Activated CD8-positive, alpha-beta T cell treated with anti-CD3 and anti-CD28 coated beads, Interleukin-2, amount 10 ng/mL, durations not matched to agents 7 days and 5 days (primary cell): ENCODE results near the gene ERFL. TPM values are rescaled to one million over a fixed set of nuclear protein-coding genes. Genes with fewer than 3 reads are reported as not detected.

Source experiments
- ATAC-seq: fragments of 150-1000 bp; cut with Tn5 transposase; one replicate; pipeline ENCODE4 v1.10.0; 2021; ENCODE audit warnings: moderate library complexity
- CTCF ChIA-PET: fragments of 350-600 bp; sonication (Branson Sonifier 250); formaldehyde crosslinking; loops from one replicate; lab custom pipeline; 2021; ENCODE audit warnings: antibody characterized with exemption; lab: Charles Lee
- POLR2A ChIA-PET: fragments of 350-600 bp; sonication (Branson Sonifier 250); formaldehyde crosslinking; loops from one replicate; lab custom pipeline; 2021; ENCODE audit warnings: antibody characterized with exemption; lab: Charles Lee
- DNase-seq: peaks from one replicate; pipeline ENCODE4 v3.0.0-alpha.2; 2020
- H3K27ac Mint-ChIP-seq: one replicate; pipeline ENCODE4 v1.8.0; 2021; ENCODE audit warnings: mild to moderate bottlenecking, mixed read lengths
- H3K27me3 Mint-ChIP-seq: one replicate; pipeline ENCODE4 v1.8.0; 2021; ENCODE audit warnings: low read depth, mixed read lengths
- H3K36me3 Mint-ChIP-seq: one replicate; pipeline ENCODE4 v1.8.0; 2021; ENCODE audit warnings: low read depth, mixed read lengths
- H3K4me1 Mint-ChIP-seq: one replicate; pipeline ENCODE4 v1.8.0; 2021; ENCODE audit warnings: low read depth, mixed read lengths
- H3K4me3 Mint-ChIP-seq: one replicate; pipeline ENCODE4 v1.8.0; 2021; ENCODE audit warnings: mild to moderate bottlenecking, mixed read lengths
- H3K9me3 Mint-ChIP-seq: one replicate; pipeline ENCODE4 v1.8.0; 2022; ENCODE audit warnings: mixed read lengths; ENCODE audit not compliant: insufficient read depth
- total RNA-seq, 2 experiments: library from RNA; stranded (reverse); gene quantifications; one replicate each; pipeline ENCODE4 v1.2.3, GENCODE V29; 2021

The ERFL gene
- total RNA-seq, 2 experiments from 2014 or later = 0.84 to 1.1 TPM

GRCh38 chr19:41933693-41934426, 5.6 kb upstream of the ERFL start:
- peaks cover 47% of the 10 kb centered on the region for H3K4me1 Mint-ChIP-seq
- no peak overlapping the region for H3K27ac Mint-ChIP-seq
- H3K27me3 Mint-ChIP-seq = peaks cover 52% of the 10 kb centered on the region
- H3K9me3 Mint-ChIP-seq = no peaks in the 10 kb centered on the region
- ATAC-seq (no peak), DNase-seq (no peak)
- CTCF ChIA-PET = interaction anchor here (0.8 to 1.3 kb wide), 9 partner anchors 9 to 75 kb away, joined by 3 to 11 read pairs (median 4); no protein-coding TSS in a partner anchor
- no peaks in the 10 kb centered on the region for H3K36me3 Mint-ChIP-seq
- H3K4me3 Mint-ChIP-seq = no peak overlapping the region
- POLR2A ChIA-PET = interaction anchor here (0.7 to 0.8 kb wide), 2 partner anchors 24 to 76 kb away, joined by 3 read pairs; no protein-coding TSS in a partner anchor

- H3K36me3 Mint-ChIP-seq = no peaks in the 10 kb centered on the region
Measured at GRCh38 chr19:41932720-41933332, 4.6 kb upstream of the ERFL start.

GRCh38 chr19:41932259-41932719, 4.0 kb upstream of the ERFL start:
- ATAC-seq (no peak), DNase-seq (no peak)
- H3K4me3 Mint-ChIP-seq = no peak overlapping the region
- H3K27ac Mint-ChIP-seq = no peak overlapping the region
- H3K36me3 Mint-ChIP-seq = no peaks in the 10 kb centered on the region
- ChIA-PET CTCF (no interaction called here), POLR2A (no interaction called here)
- H3K9me3 Mint-ChIP-seq = no peaks in the 10 kb centered on the region
- peaks cover 42% of the 10 kb centered on the region for H3K4me1 Mint-ChIP-seq
- peaks cover 50% of the 10 kb centered on the region for H3K27me3 Mint-ChIP-seq

More at GRCh38 chr19:41932720-41933332, 4.6 kb upstream of the ERFL start:
- no peaks in the 10 kb centered on the region for H3K9me3 Mint-ChIP-seq
- ChIA-PET CTCF (no interaction called here), POLR2A (no interaction called here)
- peaks cover 46% of the 10 kb centered on the region for H3K4me1 Mint-ChIP-seq
- no peak overlapping the region for H3K4me3 Mint-ChIP-seq
- no peak overlapping the region for H3K27ac Mint-ChIP-seq
- DNase-seq (no peak), ATAC-seq (no peak)
- peaks cover 54% of the 10 kb centered on the region for H3K27me3 Mint-ChIP-seq

GRCh38 chr19:41930926-41931592, 2.8 kb upstream of the ERFL start:
- DNase-seq (no peak), ATAC-seq (no peak)
- Mint-ChIP-seq H3K4me3 (no peak overlapping the region), H3K27me3 (peaks cover 43% of the 10 kb centered on the region), H3K36me3 (no peaks in the 10 kb centered on the region), H3K9me3 (no peaks in the 10 kb centered on the region), H3K27ac (no peak overlapping the region), H3K4me1 (peaks cover 35% of the 10 kb centered on the region)
- POLR2A ChIA-PET = interaction anchor here (0.6 to 0.9 kb wide), 2 partner anchors 14 to 23 kb away, joined by 3 read pairs; no protein-coding TSS in a partner anchor
- CTCF ChIA-PET = interaction anchor here (0.6 to 1.9 kb wide), 8 partner anchors 14 to 104 kb away, joined by 3 to 6 read pairs (median 4); partner anchors contain the start of gene RPS19

- no peak overlapping the region for H3K27ac Mint-ChIP-seq
- DNase-seq = no peak
- ATAC-seq = no peak
- no peak overlapping the region for H3K4me3 Mint-ChIP-seq
- no peaks in the 10 kb centered on the region for H3K36me3 Mint-ChIP-seq
- H3K4me1 Mint-ChIP-seq = peaks cover 33% of the 10 kb centered on the region
- peaks cover 40% of the 10 kb centered on the region for H3K27me3 Mint-ChIP-seq
- ChIA-PET POLR2A (interaction anchor here (0.6 kb wide), 1 partner anchor 15 kb away, joined by 3 read pairs; no protein-coding TSS in a partner anchor), CTCF (interaction anchor here (0.6 to 1.9 kb wide), 6 partner anchors 15 to 71 kb away, joined by 3 to 6 read pairs (median 4); partner anchors contain the start of gene RPS19)
- H3K9me3 Mint-ChIP-seq = no peaks in the 10 kb centered on the region
Measured at GRCh38 chr19:41930322-41930722, 2.1 kb upstream of the ERFL start.

- Mint-ChIP-seq H3K4me3 (no peak overlapping the region), H3K27ac (no peak overlapping the region), H3K36me3 (no peaks in the 10 kb centered on the region), H3K4me1 (peaks cover 26% of the 10 kb centered on the region), H3K9me3 (no peaks in the 10 kb centered on the region), H3K27me3 (peaks cover 34% of the 10 kb centered on the region)
- ChIA-PET CTCF (interaction anchor here (1.0 to 1.9 kb wide), 3 partner anchors 16 to 70 kb away, joined by 4 to 6 read pairs (median 6); partner anchors contain the start of gene RPS19), POLR2A (interaction anchor here (0.7 to 1.4 kb wide), 4 partner anchors 11 to 69 kb away, joined by 3 read pairs; partner anchors contain the start of gene RPS19)
- ATAC-seq (no peak), DNase-seq (no peak)
Measured at GRCh38 chr19:41929536-41930071, 1.4 kb upstream of the ERFL start.

GRCh38 chr19:41928754-41929535, 696 bp upstream of the ERFL start:
- Mint-ChIP-seq H3K36me3 (no peaks in the 10 kb centered on the region), H3K4me1 (peaks cover 21% of the 10 kb centered on the region), H3K9me3 (no peaks in the 10 kb centered on the region), H3K4me3 (peak overlapping the region; percentile 71), H3K27ac (peak overlapping the region; percentile 47), H3K27me3 (peaks cover 35% of the 10 kb centered on the region)
- ATAC-seq (peak; percentile 59), DNase-seq (peak; percentile 57)
- ChIA-PET POLR2A (interaction anchor here (0.9 to 1.4 kb wide), 4 partner anchors 10 to 68 kb away, joined by 3 to 5 read pairs (median 3); partner anchors contain the start of gene RPS19), CTCF (interaction anchor here (0.9 to 1.9 kb wide), 5 partner anchors 8 to 69 kb away, joined by 3 to 6 read pairs (median 4); partner anchors contain the start of gene RPS19)

- H3K27me3 Mint-ChIP-seq = peaks cover 27% of the 10 kb centered on the region
- CTCF ChIA-PET = interaction anchor here (0.6 to 1.7 kb wide), 4 partner anchors 8 to 67 kb away, joined by 3 to 5 read pairs (median 4); partner anchors contain the start of gene RPS19
- H3K4me3 Mint-ChIP-seq = peak overlapping the region; percentile 69
Measured at GRCh38 chr19:41927497-41928192, 604 bp downstream of the ERFL start.

GRCh38 chr19:41926763-41927496, 1.3 kb downstream of the ERFL start:
- Mint-ChIP-seq H3K27me3 (peaks cover 26% of the 10 kb centered on the region), H3K9me3 (no peaks in the 10 kb centered on the region), H3K4me3 (no peak overlapping the region), H3K27ac (no peak overlapping the region), H3K4me1 (peaks cover 19% of the 10 kb centered on the region), H3K36me3 (no peaks in the 10 kb centered on the region)
- no peak for ATAC-seq
- no peak for DNase-seq
- ChIA-PET CTCF (no interaction called here), POLR2A (interaction anchor here (0.8 to 1.3 kb wide), 2 partner anchors 17 to 40 kb away, joined by 3 to 7 read pairs; no protein-coding TSS in a partner anchor)

More at GRCh38 chr19:41927497-41928192, 604 bp downstream of the ERFL start:
- ATAC-seq (peak; percentile 29), DNase-seq (no peak)
- POLR2A ChIA-PET = interaction anchor here (0.8 to 1.4 kb wide), 4 partner anchors 15 to 40 kb away, joined by 3 to 7 read pairs (median 4); no protein-coding TSS in a partner anchor
- Mint-ChIP-seq H3K27ac (no peak overlapping the region), H3K4me1 (peaks cover 19% of the 10 kb centered on the region), H3K36me3 (no peaks in the 10 kb centered on the region), H3K9me3 (no peaks in the 10 kb centered on the region)
